HepG2 (cell line): Measurements from ENCODE around the gene RPS6KB2. TPM values are rescaled to one million over a fixed set of nuclear protein-coding genes. Genes with fewer than 3 reads are reported as not detected.

Experiments
- BHLHE40 ChIP-seq: IDR thresholded peaks from 2 replicates; pipeline ENCODE4 v1.6.1; 2011; ENCODE audit warnings: low read length, improper control_type of control experiment
- GATAD1 ChIP-seq: IDR thresholded peaks from 2 replicates; pipeline ENCODE4 v1.6.1; 2016; ENCODE audit warnings: missing genetic modification reagents, missing compliant biosample characterization
- HMGXB4 ChIP-seq, 2 experiments: sonication (generic) in 1 of 2; formaldehyde crosslinking in 1 of 2; IDR thresholded peaks; 2 replicates each; pipeline versions ENCODE4 v1.4.0 to v1.6.1; 2018 to 2020; ENCODE audit warnings: missing genetic modification reagents in 2 of 2, borderline replicate concordance in 1 of 2, low read depth in 1 of 2, mild to moderate bottlenecking in 1 of 2, missing biosample characterization in 1 of 2
- KDM3A ChIP-seq: IDR thresholded peaks from 2 replicates; pipeline ENCODE4 v1.6.1; 2018; ENCODE audit warnings: low read depth, missing compliant biosample characterization
- SALL1 ChIP-seq: sonication (generic); formaldehyde crosslinking; IDR thresholded peaks from 2 replicates; pipeline ENCODE4 v1.8.0; 2022; ENCODE audit warnings: mild to moderate bottlenecking, missing genetic modification reagents
- SAP130 ChIP-seq: IDR thresholded peaks from 2 replicates; pipeline ENCODE4 v1.6.1; 2016; ENCODE audit warnings: low read depth
- SMAD9 ChIP-seq: sonication (generic); formaldehyde crosslinking; IDR thresholded peaks from 2 replicates; pipeline ENCODE4 v1.5.1; 2020; ENCODE audit warnings: mild to moderate bottlenecking, missing genetic modification reagents
- SMYD3 ChIP-seq: sonication (generic); formaldehyde crosslinking; IDR thresholded peaks from 2 replicates; pipeline ENCODE4 v1.8.1; 2023; ENCODE audit warnings: mild to moderate bottlenecking, missing genetic modification reagents
- TBX2 ChIP-seq: sonication (generic); formaldehyde crosslinking; IDR thresholded peaks from 2 replicates; pipeline ENCODE4 v1.5.0; 2020; ENCODE audit warnings: missing genetic modification reagents, mild to moderate bottlenecking, borderline replicate concordance
- ZMYM3 ChIP-seq: sonication (generic); formaldehyde crosslinking; IDR thresholded peaks from 2 replicates; pipeline ENCODE4 v1.5.1; 2020; ENCODE audit warnings: mild to moderate bottlenecking, missing genetic modification reagents
- ZNF619 ChIP-seq: sonication (generic); formaldehyde crosslinking; IDR thresholded peaks from 2 replicates; pipeline ENCODE4 v1.4.0; 2020; ENCODE audit warnings: mild to moderate bottlenecking, missing genetic modification reagents
- ZNF746 ChIP-seq: sonication (generic); formaldehyde crosslinking; IDR thresholded peaks from 2 replicates; pipeline ENCODE4 v1.8.0; 2022; ENCODE audit warnings: mild to moderate bottlenecking, missing genetic modification reagents
- ZSCAN12 ChIP-seq: sonication (generic); formaldehyde crosslinking; IDR thresholded peaks from 2 replicates; pipeline ENCODE4 v1.9.0; 2021; ENCODE audit warnings: mild to moderate bottlenecking, missing genetic modification reagents
- ZSCAN25 ChIP-seq: sonication (generic); formaldehyde crosslinking; IDR thresholded peaks from 2 replicates; pipeline ENCODE4 v1.8.0; 2022; ENCODE audit warnings: mild to moderate bottlenecking, missing genetic modification reagents
- polyA plus RNA-seq, 8 experiments: library from polyadenylated mRNA; depleted of rRNA in 3 of 8; stranded (reverse) in 7 of 8; unstranded in 1 of 8; fragments of >200 nt; fragmentation: Illumina TruSeq in 4 of 8; extraction: Trizol in 4 of 8; gene quantifications; 2 replicates each; pipeline versions ENCODE4 v1.2.1 to v1.2.3, GENCODE V29; 2011 to 2016; ENCODE audit warnings: low read depth in 4 of 8, missing spikeins in 1 of 8, mixed read lengths in 1 of 8; ENCODE audit not compliant: insufficient read depth in 1 of 8
- total RNA-seq, 5 experiments: library from RNA; depleted of rRNA; stranded (reverse); fragments of >200 nt; fragmentation: Illumina TruSeq; extraction: Trizol; gene quantifications; 2 replicates each; pipeline ENCODE4 v1.2.3, GENCODE V29; 2016; ENCODE audit warnings: low read depth in 1 of 5
- TF ChIP-seq, protein P1 (sequence below): sonication (generic); formaldehyde crosslinking; IDR thresholded peaks from 2 replicates; pipeline ENCODE4 v1.5.1; 2020; ENCODE audit warnings: mild to moderate bottlenecking, missing genetic modification reagents, moderate library complexity
- TF ChIP-seq, protein P2 (sequence below): IDR thresholded peaks from 2 replicates; pipeline ENCODE4 v1.6.1; 2016; ENCODE audit warnings: low read depth
- TF ChIP-seq, protein P3 (sequence below): sonication (generic); formaldehyde crosslinking; IDR thresholded peaks from 2 replicates; pipeline ENCODE4 v1.4.0; 2020; ENCODE audit warnings: mild to moderate bottlenecking, missing genetic modification reagents, borderline replicate concordance
- TF ChIP-seq, protein P4 (sequence below): sonication (generic); formaldehyde crosslinking; IDR thresholded peaks from 2 replicates; pipeline ENCODE4 v1.4.0; 2020; ENCODE audit warnings: missing genetic modification reagents, low read depth, mild to moderate bottlenecking, borderline replicate concordance

The RPS6KB2 gene
- total and polyA plus RNA-seq, 2 of the 13 experiments (the other 11 are each of a cell fraction or from before 2014, with no cell fraction given), result 52.9 to 54.8 TPM

GRCh38 chr11:67382276-67383136 is 45.8 kb upstream of the RPS6KB2 start (continued):
- TF ChIP-seq ZSCAN25 (CRISPR knock-in tag) (peak; percentile 36; the same call in 1 of the 2 replicates), BHLHE40 (0 out of 2 replicates have a peak, but pooled peaks have one; percentile 7), ZMYM3 (CRISPR knock-in tag) (0 out of 2 replicates have a peak, but pooled peaks have one; percentile 51), KDM3A (CRISPR knock-in tag) (peak; percentile 63; the same call in 1 of the 2 replicates), GATAD1 (CRISPR knock-in tag) (no peak), HMGXB4 (CRISPR knock-in tag; IDR thresholded peaks at IDR 0.05; ENCODE audit: borderline replicate concordance in 1 of 2, low read depth in 1 of 2) (peak; percentile 31 to 33; a peak in 1 of 4 replicates), SMAD9 (CRISPR knock-in tag) (0 out of 2 replicates have a peak, but pooled peaks have one; percentile 32), ZSCAN12 (no peak), SALL1 (0 out of 2 replicates have a peak, but pooled peaks have one; percentile 25), SAP130 (CRISPR knock-in tag) (peak; percentile 20; the same call in 1 of the 2 replicates), ZNF746 (CRISPR knock-in tag) (no peak), SMYD3 (CRISPR knock-in tag) (no peak), TBX2 (CRISPR knock-in tag) (peak; percentile 38; the same call in 1 of the 2 replicates), ZNF619 (CRISPR knock-in tag) (peak; percentile 60; the same call in 1 of the 2 replicates)
- TF ChIP-seq, protein P1, sequence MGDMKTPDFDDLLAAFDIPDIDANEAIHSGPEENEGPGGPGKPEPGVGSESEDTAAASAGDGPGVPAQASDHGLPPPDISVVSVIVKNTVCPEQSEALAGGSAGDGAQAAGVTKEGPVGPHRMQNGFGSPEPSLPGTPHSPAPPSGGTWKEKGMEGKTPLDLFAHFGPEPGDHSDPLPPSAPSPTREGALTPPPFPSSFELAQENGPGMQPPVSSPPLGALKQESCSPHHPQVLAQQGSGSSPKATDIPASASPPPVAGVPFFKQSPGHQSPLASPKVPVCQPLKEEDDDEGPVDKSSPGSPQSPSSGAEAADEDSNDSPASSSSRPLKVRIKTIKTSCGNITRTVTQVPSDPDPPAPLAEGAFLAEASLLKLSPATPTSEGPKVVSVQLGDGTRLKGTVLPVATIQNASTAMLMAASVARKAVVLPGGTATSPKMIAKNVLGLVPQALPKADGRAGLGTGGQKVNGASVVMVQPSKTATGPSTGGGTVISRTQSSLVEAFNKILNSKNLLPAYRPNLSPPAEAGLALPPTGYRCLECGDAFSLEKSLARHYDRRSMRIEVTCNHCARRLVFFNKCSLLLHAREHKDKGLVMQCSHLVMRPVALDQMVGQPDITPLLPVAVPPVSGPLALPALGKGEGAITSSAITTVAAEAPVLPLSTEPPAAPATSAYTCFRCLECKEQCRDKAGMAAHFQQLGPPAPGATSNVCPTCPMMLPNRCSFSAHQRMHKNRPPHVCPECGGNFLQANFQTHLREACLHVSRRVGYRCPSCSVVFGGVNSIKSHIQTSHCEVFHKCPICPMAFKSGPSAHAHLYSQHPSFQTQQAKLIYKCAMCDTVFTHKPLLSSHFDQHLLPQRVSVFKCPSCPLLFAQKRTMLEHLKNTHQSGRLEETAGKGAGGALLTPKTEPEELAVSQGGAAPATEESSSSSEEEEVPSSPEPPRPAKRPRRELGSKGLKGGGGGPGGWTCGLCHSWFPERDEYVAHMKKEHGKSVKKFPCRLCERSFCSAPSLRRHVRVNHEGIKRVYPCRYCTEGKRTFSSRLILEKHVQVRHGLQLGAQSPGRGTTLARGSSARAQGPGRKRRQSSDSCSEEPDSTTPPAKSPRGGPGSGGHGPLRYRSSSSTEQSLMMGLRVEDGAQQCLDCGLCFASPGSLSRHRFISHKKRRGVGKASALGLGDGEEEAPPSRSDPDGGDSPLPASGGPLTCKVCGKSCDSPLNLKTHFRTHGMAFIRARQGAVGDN (CRISPR knock-in tag), result peak; percentile 31
- TF ChIP-seq, protein P2, sequence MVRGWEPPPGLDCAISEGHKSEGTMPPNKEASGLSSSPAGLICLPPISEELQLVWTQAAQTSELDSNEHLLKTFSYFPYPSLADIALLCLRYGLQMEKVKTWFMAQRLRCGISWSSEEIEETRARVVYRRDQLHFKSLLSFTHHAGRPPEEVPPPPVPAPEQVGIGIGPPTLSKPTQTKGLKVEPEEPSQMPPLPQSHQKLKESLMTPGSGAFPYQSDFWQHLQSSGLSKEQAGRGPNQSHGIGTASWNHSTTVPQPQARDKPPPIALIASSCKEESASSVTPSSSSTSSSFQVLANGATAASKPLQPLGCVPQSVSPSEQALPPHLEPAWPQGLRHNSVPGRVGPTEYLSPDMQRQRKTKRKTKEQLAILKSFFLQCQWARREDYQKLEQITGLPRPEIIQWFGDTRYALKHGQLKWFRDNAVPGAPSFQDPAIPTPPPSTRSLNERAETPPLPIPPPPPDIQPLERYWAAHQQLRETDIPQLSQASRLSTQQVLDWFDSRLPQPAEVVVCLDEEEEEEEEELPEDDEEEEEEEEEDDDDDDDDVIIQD (CRISPR knock-in tag), result 0 out of 2 replicates have a peak, but pooled peaks have one; percentile 21
- TF ChIP-seq, protein P3, sequence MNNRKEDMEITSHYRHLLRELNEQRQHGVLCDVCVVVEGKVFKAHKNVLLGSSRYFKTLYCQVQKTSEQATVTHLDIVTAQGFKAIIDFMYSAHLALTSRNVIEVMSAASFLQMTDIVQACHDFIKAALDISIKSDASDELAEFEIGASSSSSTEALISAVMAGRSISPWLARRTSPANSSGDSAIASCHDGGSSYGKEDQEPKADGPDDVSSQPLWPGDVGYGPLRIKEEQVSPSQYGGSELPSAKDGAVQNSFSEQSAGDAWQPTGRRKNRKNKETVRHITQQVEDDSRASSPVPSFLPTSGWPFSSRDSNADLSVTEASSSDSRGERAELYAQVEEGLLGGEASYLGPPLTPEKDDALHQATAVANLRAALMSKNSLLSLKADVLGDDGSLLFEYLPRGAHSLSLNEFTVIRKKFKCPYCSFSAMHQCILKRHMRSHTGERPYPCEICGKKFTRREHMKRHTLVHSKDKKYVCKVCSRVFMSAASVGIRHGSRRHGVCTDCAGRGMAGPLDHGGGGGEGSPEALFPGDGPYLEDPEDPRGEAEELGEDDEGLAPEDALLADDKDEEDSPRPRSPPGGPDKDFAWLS (CRISPR knock-in tag), result no peak
- TF ChIP-seq, protein P4, sequence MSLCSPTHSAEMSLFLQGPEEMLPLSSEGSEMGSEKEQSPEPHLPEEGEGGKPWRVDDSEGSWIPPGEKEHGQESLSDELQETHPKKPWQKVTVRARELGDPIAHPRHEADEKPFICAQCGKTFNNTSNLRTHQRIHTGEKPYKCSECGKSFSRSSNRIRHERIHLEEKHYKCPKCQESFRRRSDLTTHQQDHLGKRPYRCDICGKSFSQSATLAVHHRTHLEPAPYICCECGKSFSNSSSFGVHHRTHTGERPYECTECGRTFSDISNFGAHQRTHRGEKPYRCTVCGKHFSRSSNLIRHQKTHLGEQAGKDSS (CRISPR knock-in tag), result peak; percentile 39; the same call in 1 of the 2 replicates
